CD4-positive, alpha-beta T cell treated with Interleukin-1 beta for 1 hour (primary cell): ENCODE results near the gene MYOM3.
"Not testable (repeated sequence)": the region's sequence is repeated elsewhere in the genome, so short reads cannot be mapped to it uniquely, and the experiment has no call there.

Experiments used
- DNase-seq, 2 donors: peaks; one replicate each; pipeline ENCODE4 v3.0.0-alpha.2; 2020 to 2022

Gene MYOM3

GRCh38 chr1:24069817-24070216 lies 42.1 kb downstream of the MYOM3 start:
- no peak for DNase-seq

GRCh38 chr1:24067978-24068377 lies 44.0 kb downstream of the MYOM3 start:
- no peak for DNase-seq

- DNase-seq: no peak
Observed at GRCh38 chr1:24065304-24065703, 46.6 kb downstream of the MYOM3 start.

GRCh38 chr1:24062221-24062620 lies 49.7 kb downstream of the MYOM3 start:
- DNase-seq: no peak

- no peak for DNase-seq
Observed at GRCh38 chr1:24060482-24060881, 51.5 kb downstream of the MYOM3 start.

GRCh38 chr1:24058671-24059455 lies 53.1 kb downstream of the MYOM3 start:
- no peak for DNase-seq

- DNase-seq: no peak
Observed at GRCh38 chr1:24057171-24057570, 54.8 kb downstream of the MYOM3 start.

GRCh38 chr1:24055681-24056080 lies 56.3 kb downstream of the MYOM3 start:
- no peak for DNase-seq

- no peak for DNase-seq
Observed at GRCh38 chr1:24052220-24052619, 59.7 kb downstream of the MYOM3 start.

GRCh38 chr1:24051206-24051945 lies 60.6 kb downstream of the MYOM3 start:
- DNase-seq: no peak

GRCh38 chr1:24049733-24050132 lies 62.2 kb downstream of the MYOM3 start:
- DNase-seq: no peak

GRCh38 chr1:24048894-24049293 lies 63.0 kb downstream of the MYOM3 start:
- not testable (repeated sequence) for DNase-seq

- no peak for DNase-seq
Observed at GRCh38 chr1:24048205-24048869, 63.6 kb downstream of the MYOM3 start.

GRCh38 chr1:24047110-24047477 lies 64.8 kb downstream of the MYOM3 start:
- no peak for DNase-seq

GRCh38 chr1:24045771-24046170 lies 66.2 kb downstream of the MYOM3 start:
- no peak for DNase-seq

GRCh38 chr1:24044672-24045071 lies 67.3 kb downstream of the MYOM3 start:
- DNase-seq: not testable (repeated sequence)

- no peak for DNase-seq
Observed at GRCh38 chr1:24043345-24044032, 68.4 kb downstream of the MYOM3 start.

- DNase-seq: no peak
Observed at GRCh38 chr1:24042315-24042714, 69.6 kb downstream of the MYOM3 start.

GRCh38 chr1:24036088-24036487 lies 75.8 kb downstream of the MYOM3 start:
- no peak for DNase-seq

- no peak for DNase-seq
Observed at GRCh38 chr1:24032981-24033380, 79.0 kb downstream of the MYOM3 start.

GRCh38 chr1:24030976-24031516 lies 80.9 kb downstream of the MYOM3 start:
- not testable (repeated sequence) for DNase-seq

- peak in 1 of 2 donors; percentile 32 for DNase-seq
Observed at GRCh38 chr1:24027838-24028468, 84.0 kb downstream of the MYOM3 start.
